Heart right ventricle (tissue), 16 donors: ENCODE measurements around the gene IL31. TPM values are rescaled to one million over a fixed set of nuclear protein-coding genes. Genes with fewer than 3 reads are reported as not detected.

Experiments
- ATAC-seq, 8 donors: fragments of 200-7000 bp; cut with Tn5 transposase; one replicate each; pipeline ENCODE4 v1.9.1; 2020; ENCODE audit warnings: mild to moderate bottlenecking in 8 of 8, moderate library complexity in 8 of 8, moderate number of reproducible peaks in 1 of 8
- DNase-seq, 2 donors: peaks; one replicate each; pipeline ENCODE4 v3.0.0-alpha.2; 2020
- H3K27ac ChIP-seq, 10 donors: fragments of 200-600 bp; sonication (generic) in 2 of 10; one replicate each; pipeline versions ENCODE4 v1.5.0 to v1.8.0; 2020 to 2022; ENCODE audit warnings: mild to moderate bottlenecking in 3 of 10
- H3K27me3 ChIP-seq, 7 donors: fragments of 200-600 bp; one replicate each; pipeline ENCODE4 v1.8.0; 2021 to 2022; ENCODE audit warnings: mild to moderate bottlenecking in 2 of 7
- H3K36me3 ChIP-seq, 9 donors: fragments of 200-600 bp; sonication (generic) in 1 of 9; one replicate each; pipeline versions ENCODE4 v1.5.0 to v1.8.0; 2020 to 2022; ENCODE audit warnings: mild to moderate bottlenecking in 2 of 9
- H3K4me1 ChIP-seq, 9 donors: fragments of 200-600 bp; sonication (generic) in 1 of 9; one replicate each; pipeline versions ENCODE4 v1.5.0 to v1.8.0; 2020 to 2022; ENCODE audit warnings: mild to moderate bottlenecking in 4 of 9
- H3K4me3 ChIP-seq, 10 donors: fragments of 200-600 bp; sonication (generic) in 2 of 10; one replicate each; pipeline versions ENCODE4 v1.5.0 to v1.8.0; 2020 to 2022; ENCODE audit warnings: mild to moderate bottlenecking in 7 of 10, moderate library complexity in 2 of 10
- H3K9me3 ChIP-seq, 11 donors: fragments of 200-600 bp in 10 of 11; sonication (generic) in 2 of 11; one replicate each; pipeline versions ENCODE4 v1.5.0 to v1.8.0; 2013 to 2022; ENCODE audit warnings: mild to moderate bottlenecking in 2 of 11, control low read depth in 1 of 11, moderate library complexity in 1 of 11
- WGBS, 2 donors: extraction: QIAGEN DNeasy Blood & Tissue Kit; methylation state at CpG; one replicate each; pipeline ENCODE4 v1.1.7; 2013; ENCODE audit warnings: inconsistent platforms in 1 of 2; 5-methylcytosine and 5-hydroxymethylcytosine counted together
- intact Hi-C, 10 donors: fragments of 100-400 bp; cut with DNase I; formaldehyde crosslinking; loops; one replicate each; pipeline versions ENCODE4 v1.11.1 to v1.14.2; 2022
- polyA plus RNA-seq, 2 donors: library from polyadenylated mRNA; stranded (reverse); fragments of 200-250 nt; gene quantifications; one replicate each; pipeline ENCODE4 v1.2.3, GENCODE V29; 2013
- total RNA-seq, 10 donors: library from RNA; stranded (reverse); fragmentation: NEBNext Ultra II Directional in 3 of 10; extraction: Animal tissue kit (Norgen Biotek cat#: 25700) in 3 of 10; gene quantifications; one replicate each; pipeline versions ENCODE4 v1.2.1 to v1.2.4, GENCODE V29; 2021 to 2023
- TF ChIP-seq, protein P1 (sequence below), 9 donors: fragments of 200-600 bp; sonication (generic) in 2 of 9; IDR thresholded peaks; one replicate each; pipeline versions ENCODE4 v1.5.0 to v1.8.0; 2021 to 2022; ENCODE audit warnings: antibody characterized with exemption in 9 of 9, mild to moderate bottlenecking in 5 of 9, moderate library complexity in 1 of 9
- donor health status: Arrhythmogenic right ventricular cardiomyopathy.
- donor health status: ischemic (EF 13 %, LVEDD 7.1; RV severe dilation, severe dysfunction).
- donor health status: healthy with polysubstance abuse.
- donor health status: DM: no; HTN: yes; CAD: no.
- donor health status: DM: no; HTN: no; CAD: no.
- donor health status: ischemic (EF 25% LVEDD 6.9; RV normal size, moderate dysfunction).
- donor health status: ischemic (EF 25% LVEDD 5.7; RV mildly dilated, moderate dysfunction).
- donor health status: healthy.
- donor health status: DM: yes; HTN: yes; CAD: no.
- donor health status: Ischemic cardiomyopathy.
- donor health status: ischemic (EF 35%, LVEDD 5.7; RV mildly dilated, moderate dysfunction).
- donor health status: nonischemic (EF 11% LVEDD 7.7; RV severe dilation, severe dysfunction).
- donor health status: DM: yes; HTN: yes; CAD: no.
- donor health status: PGD.
- donor health status: ischemic (EF 29% LVEDD 5.4; RV normal size, mild dysfunction).
- donor health status: nonischemic (EF 23%, LVEDD 6.1; RV moderate dilation, normal function).

The IL31 gene
- total and polyA plus RNA-seq, 12 donors = not detected

DNA sequence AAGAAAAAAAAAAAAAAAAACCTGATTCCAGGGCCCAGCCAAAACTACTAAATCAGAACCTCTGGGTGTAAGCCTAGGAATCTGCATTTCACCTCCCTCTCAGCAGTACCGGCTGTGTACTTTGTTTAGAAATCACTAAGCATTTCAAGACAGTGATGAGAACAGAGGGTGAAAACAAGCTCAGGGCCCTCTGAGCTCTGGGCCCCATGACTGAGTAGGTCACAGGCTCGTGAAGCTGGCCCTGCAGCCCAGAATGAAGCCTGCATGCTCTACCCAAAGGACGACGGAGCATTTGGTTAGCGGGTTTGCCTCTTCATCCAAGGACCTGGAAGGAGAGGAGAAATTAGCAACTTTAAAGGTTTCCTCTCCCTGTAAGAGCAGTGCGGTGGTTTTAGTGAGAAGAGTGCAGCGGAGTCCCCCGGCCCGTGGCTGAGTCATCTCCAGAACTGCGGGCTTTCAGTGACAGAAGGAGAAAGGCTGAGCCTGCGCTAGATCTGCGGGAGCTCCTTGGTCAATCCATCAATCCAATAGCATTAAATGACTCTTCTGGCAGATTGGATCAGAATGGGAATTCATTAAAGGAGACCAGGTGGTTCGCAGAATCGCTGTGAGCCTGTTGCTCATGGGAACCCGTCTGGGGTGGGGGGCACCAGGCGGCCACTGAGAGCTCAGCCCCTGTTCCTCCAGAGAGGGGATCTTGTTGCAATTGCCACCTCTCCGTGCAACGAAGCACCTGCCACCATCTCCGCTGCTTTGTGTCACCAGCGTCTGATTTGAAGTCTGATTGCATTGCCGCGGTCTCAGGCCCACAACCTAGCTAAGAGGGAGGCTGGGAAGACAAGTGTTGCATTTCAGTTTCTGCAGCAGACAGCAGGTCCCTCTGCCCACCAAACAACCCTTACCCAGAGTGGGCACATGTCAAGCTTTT is 7.3 kb downstream of the IL31 start:
- DNase-seq (no peak), ATAC-seq (no peak)
- H3K4me3 ChIP-seq = no peak overlapping the region
- no peak overlapping the region for H3K27ac ChIP-seq
- H3K9me3 ChIP-seq = no peaks in the 10 kb centered on the region
- H3K4me1 ChIP-seq = no peaks in the 10 kb centered on the region
- H3K36me3 ChIP-seq = no peaks in the 10 kb centered on the region
- TF ChIP-seq, protein P1, sequence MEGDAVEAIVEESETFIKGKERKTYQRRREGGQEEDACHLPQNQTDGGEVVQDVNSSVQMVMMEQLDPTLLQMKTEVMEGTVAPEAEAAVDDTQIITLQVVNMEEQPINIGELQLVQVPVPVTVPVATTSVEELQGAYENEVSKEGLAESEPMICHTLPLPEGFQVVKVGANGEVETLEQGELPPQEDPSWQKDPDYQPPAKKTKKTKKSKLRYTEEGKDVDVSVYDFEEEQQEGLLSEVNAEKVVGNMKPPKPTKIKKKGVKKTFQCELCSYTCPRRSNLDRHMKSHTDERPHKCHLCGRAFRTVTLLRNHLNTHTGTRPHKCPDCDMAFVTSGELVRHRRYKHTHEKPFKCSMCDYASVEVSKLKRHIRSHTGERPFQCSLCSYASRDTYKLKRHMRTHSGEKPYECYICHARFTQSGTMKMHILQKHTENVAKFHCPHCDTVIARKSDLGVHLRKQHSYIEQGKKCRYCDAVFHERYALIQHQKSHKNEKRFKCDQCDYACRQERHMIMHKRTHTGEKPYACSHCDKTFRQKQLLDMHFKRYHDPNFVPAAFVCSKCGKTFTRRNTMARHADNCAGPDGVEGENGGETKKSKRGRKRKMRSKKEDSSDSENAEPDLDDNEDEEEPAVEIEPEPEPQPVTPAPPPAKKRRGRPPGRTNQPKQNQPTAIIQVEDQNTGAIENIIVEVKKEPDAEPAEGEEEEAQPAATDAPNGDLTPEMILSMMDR (IDR thresholded peaks at IDR 0.05) = no peak
- 82 to 83% methylated on average over 22 of the region's 22 CpGs for WGBS, 2 donors
- peaks cover 0 to 6% (median 0%) of the 10 kb centered on the region in 7 donors for H3K27me3 ChIP-seq
- intact Hi-C loops = no loop called here

DNA sequence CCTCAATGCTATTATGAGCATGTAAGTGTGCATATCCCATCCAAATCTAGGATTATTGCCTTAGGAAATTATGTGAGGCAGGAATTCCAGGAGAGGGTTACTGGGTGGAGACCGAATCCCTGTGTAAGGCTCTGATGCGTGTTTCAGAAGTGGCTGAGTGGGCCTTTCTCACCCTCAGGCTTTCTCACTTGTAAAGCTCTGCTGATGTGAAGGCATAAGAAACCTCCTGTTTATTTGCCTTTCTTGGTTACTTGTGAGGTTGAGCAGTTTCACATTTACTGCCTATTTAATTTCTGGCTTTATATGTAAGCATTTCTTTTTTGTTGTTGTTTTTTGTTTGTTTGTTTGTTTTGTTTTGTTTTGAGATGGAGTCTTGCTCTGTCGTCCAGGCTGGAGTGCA is 11.0 kb downstream of the IL31 start:
- no peak overlapping the region for H3K27ac ChIP-seq
- DNase-seq = no peak
- no peak for ATAC-seq
- no peaks in the 10 kb centered on the region for H3K4me1 ChIP-seq
- no peaks in the 10 kb centered on the region for H3K9me3 ChIP-seq
- H3K36me3 ChIP-seq = no peaks in the 10 kb centered on the region
- TF ChIP-seq, protein P1 (IDR thresholded peaks at IDR 0.05) = no peak
- no peak overlapping the region for H3K4me3 ChIP-seq
- no peaks in the 10 kb centered on the region for H3K27me3 ChIP-seq
- 81 to 82% methylated on average over 3 of the region's 3 CpGs for WGBS, 2 donors
- intact Hi-C loops = no loop called here

DNA sequence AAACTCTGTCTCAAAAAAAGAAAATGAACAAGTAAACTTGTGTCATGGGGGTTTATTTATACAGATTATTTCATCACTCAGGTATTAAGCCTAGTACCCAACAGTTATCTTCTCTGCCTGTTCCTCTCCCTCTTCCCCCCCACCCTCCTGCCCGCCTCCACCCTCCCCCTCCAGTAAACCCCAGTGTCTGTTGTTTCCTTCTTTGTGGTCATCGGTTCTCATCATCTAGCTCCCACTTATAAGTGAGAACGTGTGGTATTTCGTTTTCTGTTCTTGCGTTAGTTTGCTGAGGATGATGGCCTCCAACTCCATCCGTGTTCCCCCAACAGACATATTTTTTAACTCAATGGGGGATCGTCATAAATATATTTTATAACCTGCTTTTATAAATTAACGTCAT is 12.3 kb downstream of the IL31 start:
- H3K9me3 ChIP-seq = no peaks in the 10 kb centered on the region
- DNase-seq = no peak
- intact Hi-C loops = no loop called here
- H3K4me1 ChIP-seq = no peaks in the 10 kb centered on the region
- no peak for ATAC-seq
- H3K27ac ChIP-seq = no peak overlapping the region
- TF ChIP-seq, protein P1 (IDR thresholded peaks at IDR 0.05) = no peak
- H3K36me3 ChIP-seq = no peaks in the 10 kb centered on the region
- 75 to 76% methylated on average over 8 of the region's 8 CpGs for WGBS, 2 donors
- no peak overlapping the region for H3K4me3 ChIP-seq
- H3K27me3 ChIP-seq = no peaks in the 10 kb centered on the region

DNA sequence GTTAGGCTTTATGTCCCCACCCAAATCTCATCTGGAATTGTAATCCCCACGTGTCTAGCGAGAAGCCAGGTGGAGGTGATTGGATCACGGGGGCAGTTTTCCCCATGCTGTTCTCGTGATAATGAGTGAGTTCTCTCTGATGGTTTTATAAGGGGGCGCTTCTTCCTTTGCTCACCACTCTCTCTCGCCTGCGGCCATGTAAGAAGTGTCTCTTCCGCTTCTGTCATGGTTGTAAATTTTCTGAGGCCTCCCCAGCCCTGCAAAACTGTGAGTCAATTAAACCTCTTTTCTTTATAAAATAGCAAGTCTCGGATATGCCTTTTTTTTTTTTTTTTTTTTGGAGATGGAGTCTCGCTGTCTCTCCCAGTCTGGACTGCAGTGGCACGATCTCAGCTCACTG is 13.3 kb downstream of the IL31 start:
- no peak for DNase-seq
- 80 to 81% methylated on average over 11 of the region's 11 CpGs for WGBS, 2 donors
- H3K27me3 ChIP-seq = no peaks in the 10 kb centered on the region
- no peak overlapping the region for H3K4me3 ChIP-seq
- H3K36me3 ChIP-seq = no peaks in the 10 kb centered on the region
- H3K9me3 ChIP-seq = no peaks in the 10 kb centered on the region
- intact Hi-C loops = no loop called here
- no peak for ATAC-seq
- no peaks in the 10 kb centered on the region for H3K4me1 ChIP-seq
- no peak overlapping the region for H3K27ac ChIP-seq
- TF ChIP-seq, protein P1 (IDR thresholded peaks at IDR 0.05) = no peak
